GM12874 (cell line): ENCODE measurements around the gene PHACTR1.

Source experiments
- CTCF ChIP-seq: IDR thresholded peaks from 2 replicates; pipeline ENCODE4 v1.5.1; 2011; ENCODE audit warnings: low read depth, mild to moderate bottlenecking, control low read depth, low read length, moderate library complexity; ENCODE audit not compliant: insufficient read depth

PHACTR1 gene

GRCh38 chr6:13080462-13081188, 364.1 kb downstream of the PHACTR1 start:
- no peak for TF ChIP-seq CTCF

DNA sequence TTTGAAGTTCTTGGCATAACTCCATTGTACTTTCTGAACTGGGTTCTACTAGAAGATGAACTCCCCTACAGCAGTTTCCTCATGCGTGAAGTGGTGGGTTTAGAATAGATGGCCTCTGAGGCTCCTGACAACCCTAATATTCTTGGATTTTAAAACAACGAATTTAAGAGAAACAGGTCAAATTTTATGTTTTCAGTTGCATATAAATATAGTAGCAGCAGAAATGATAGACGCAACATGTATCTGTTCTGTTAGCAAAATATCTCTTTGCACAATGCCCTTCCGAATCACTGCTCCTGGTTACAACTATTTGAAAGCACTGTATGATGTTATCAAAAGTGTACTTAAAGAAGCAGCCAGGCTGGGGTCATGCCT, 364.6 kb downstream of the PHACTR1 start:
- no peak for TF ChIP-seq CTCF

DNA sequence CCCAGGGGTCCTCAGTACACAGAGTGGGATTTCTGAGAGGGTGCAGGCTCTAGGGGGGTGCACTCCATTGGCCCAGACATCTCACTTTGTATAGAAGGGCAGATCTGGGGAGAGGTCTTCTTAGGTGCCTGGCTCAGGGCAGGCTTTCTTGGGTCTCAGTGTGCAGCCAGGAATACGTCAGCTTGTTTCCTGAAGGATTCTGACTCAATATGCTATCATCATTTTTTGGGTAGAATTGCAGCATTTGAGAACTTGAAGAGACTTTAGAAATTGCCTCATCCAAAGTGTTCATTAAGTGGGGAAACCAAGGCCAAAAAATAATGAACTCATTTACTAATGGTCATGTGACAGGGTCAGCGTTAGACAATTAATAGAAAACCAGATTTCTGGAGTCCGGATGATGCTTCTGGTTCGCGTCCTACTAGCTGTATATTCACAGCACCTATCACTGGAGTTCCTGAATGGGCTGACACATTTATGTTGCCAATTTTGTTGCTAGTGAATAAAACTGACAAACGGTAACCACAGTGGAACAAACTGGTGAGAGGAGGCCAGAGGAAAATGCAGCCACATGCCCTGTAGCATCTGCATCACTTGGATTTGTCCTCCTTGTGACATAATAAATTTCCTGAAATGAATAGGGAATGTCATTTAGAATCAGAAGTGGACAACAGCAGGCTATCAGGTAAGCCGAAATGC, 372.9 kb downstream of the PHACTR1 start:
- no peak for TF ChIP-seq CTCF

- TF ChIP-seq CTCF, result no peak
Observed at GRCh38 chr6:13091192-13091591, 374.6 kb downstream of the PHACTR1 start.

- TF ChIP-seq CTCF, result no peak
Observed at GRCh38 chr6:13094781-13095425, 378.3 kb downstream of the PHACTR1 start.

GRCh38 chr6:13096084-13096483, 379.5 kb downstream of the PHACTR1 start:
- no peak for TF ChIP-seq CTCF

GRCh38 chr6:13097454-13097853, 380.9 kb downstream of the PHACTR1 start:
- TF ChIP-seq CTCF, result no peak
